Esophagus muscularis mucosa (tissue), 4 donors: ENCODE results near the gene ZNF441. TPM values are rescaled to one million over a fixed set of nuclear protein-coding genes. Genes with fewer than 3 reads are reported as not detected.

ENCODE experiments used
- DNase-seq: peaks from one replicate; pipeline ENCODE4 v3.0.0-alpha.2; 2017; ENCODE audit errors: extremely low spot score
- H3K27ac ChIP-seq, 4 donors: fragments of 200-600 bp; sonication (generic); replicated peaks in 1 of 4; 1 replicate in 3 of 4; 2 replicates in 1 of 4; pipeline ENCODE4 v1.5.1; 2016 to 2019; ENCODE audit warnings: mild to moderate bottlenecking in 1 of 4
- H3K27me3 ChIP-seq, 4 donors: fragments of 200-600 bp; sonication (generic); one replicate each; pipeline versions ENCODE4 v1.5.1 to v1.6.0; 2016 to 2019
- H3K36me3 ChIP-seq, 4 donors: fragments of 200-600 bp; sonication (generic); one replicate each; pipeline ENCODE4 v1.5.1; 2016 to 2019
- H3K4me1 ChIP-seq, 4 donors: fragments of 200-600 bp; sonication (generic); one replicate each; pipeline ENCODE4 v1.5.1; 2016 to 2019
- H3K4me3 ChIP-seq, 4 donors: fragments of 200-600 bp; sonication (generic); 1 replicate in 2 of 4; 2 replicates in 2 of 4; pipeline ENCODE4 v1.5.1; 2016 to 2019; ENCODE audit warnings: mild to moderate bottlenecking in 4 of 4, moderate library complexity in 1 of 4
- H3K9me3 ChIP-seq, 4 donors: fragments of 200-600 bp; sonication (generic); 1 replicate in 3 of 4; 2 replicates in 1 of 4; pipeline ENCODE4 v1.5.1; 2016 to 2019
- EP300 ChIP-seq: sonication (generic); formaldehyde crosslinking; IDR thresholded peaks from one replicate; pipeline ENCODE4 v1.6.1; 2017; ENCODE audit warnings: antibody characterized with exemption
- POLR2A ChIP-seq: fragments of 450-650 bp; IDR thresholded peaks from one replicate; pipeline ENCODE4 v1.6.1; 2017; ENCODE audit warnings: antibody characterized with exemption, moderate library complexity, mild to moderate bottlenecking, low read depth
- POLR2AphosphoS5 ChIP-seq, 2 donors: sonication (generic); formaldehyde crosslinking; IDR thresholded peaks; one replicate each; pipeline ENCODE4 v1.6.1; 2017; ENCODE audit warnings: antibody characterized with exemption in 2 of 2
- WGBS: methylation state at CpG from one replicate; pipeline ENCODE4 v1.1.5; 2018; 5-methylcytosine and 5-hydroxymethylcytosine counted together
- intact Hi-C: fragments of 100-400 bp; cut with DNase I; formaldehyde crosslinking; loops from one replicate; pipeline ENCODE4 v1.15.1; 2023
- total RNA-seq, 4 donors: library from RNA; depleted of rRNA; stranded (reverse); fragments of >200 nt; gene quantifications; one replicate each; pipeline versions ENCODE4 v1.1.0 to v1.2.1, GENCODE V29; 2016
- TF ChIP-seq, protein P1 (sequence below), 3 experiments: fragments of 200-600 bp in 2 of 3; fragments of 450-650 bp in 1 of 3; sonication (generic) in 2 of 3; IDR thresholded peaks; one replicate each; pipeline ENCODE4 v1.5.1; 2017 to 2019; ENCODE audit warnings: antibody characterized with exemption in 3 of 3, mild to moderate bottlenecking in 2 of 3, moderate library complexity in 1 of 3

The ZNF441 gene
- total RNA-seq, 4 donors from 2014 or later: 5.6 to 7.9 (median 6.5) TPM

DNA sequence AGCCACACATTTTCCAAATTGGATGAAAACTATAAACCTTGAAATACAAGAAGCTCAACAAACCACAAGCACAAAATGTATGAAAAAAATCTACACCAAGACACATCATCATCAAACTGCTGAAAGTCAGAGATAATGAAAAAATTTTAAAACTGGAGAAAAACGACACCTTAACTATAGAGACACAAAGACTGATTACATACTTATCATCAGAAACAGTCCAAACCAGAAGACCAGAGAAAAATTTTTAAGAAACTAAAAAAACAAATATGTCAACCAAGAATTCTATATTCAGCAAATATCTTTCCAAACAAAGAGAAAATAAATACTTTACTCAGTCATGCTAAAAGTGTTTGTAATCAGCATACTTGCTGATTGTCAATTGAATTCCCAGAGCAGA is 19.5 kb upstream of the ZNF441 start:
- no peak for DNase-seq
- Histone ChIP-seq H3K36me3 (no peaks in the 10 kb centered on the region), H3K27me3 (no peaks in the 10 kb centered on the region), H3K27ac (no peak overlapping the region), H3K4me3 (no peak overlapping the region), H3K4me1 (no peaks in the 10 kb centered on the region), H3K9me3 (peaks cover 0 to 26% (median 15%) of the 10 kb centered on the region in 4 donors)
- intact Hi-C loops: no loop called here
- 81% methylated on average over 1 of the region's 1 CpG for WGBS
- TF ChIP-seq EP300 (no peak), POLR2A (no peak), POLR2AphosphoS5 (IDR thresholded peaks at IDR 0.05) (no peak)
- TF ChIP-seq, protein P1, sequence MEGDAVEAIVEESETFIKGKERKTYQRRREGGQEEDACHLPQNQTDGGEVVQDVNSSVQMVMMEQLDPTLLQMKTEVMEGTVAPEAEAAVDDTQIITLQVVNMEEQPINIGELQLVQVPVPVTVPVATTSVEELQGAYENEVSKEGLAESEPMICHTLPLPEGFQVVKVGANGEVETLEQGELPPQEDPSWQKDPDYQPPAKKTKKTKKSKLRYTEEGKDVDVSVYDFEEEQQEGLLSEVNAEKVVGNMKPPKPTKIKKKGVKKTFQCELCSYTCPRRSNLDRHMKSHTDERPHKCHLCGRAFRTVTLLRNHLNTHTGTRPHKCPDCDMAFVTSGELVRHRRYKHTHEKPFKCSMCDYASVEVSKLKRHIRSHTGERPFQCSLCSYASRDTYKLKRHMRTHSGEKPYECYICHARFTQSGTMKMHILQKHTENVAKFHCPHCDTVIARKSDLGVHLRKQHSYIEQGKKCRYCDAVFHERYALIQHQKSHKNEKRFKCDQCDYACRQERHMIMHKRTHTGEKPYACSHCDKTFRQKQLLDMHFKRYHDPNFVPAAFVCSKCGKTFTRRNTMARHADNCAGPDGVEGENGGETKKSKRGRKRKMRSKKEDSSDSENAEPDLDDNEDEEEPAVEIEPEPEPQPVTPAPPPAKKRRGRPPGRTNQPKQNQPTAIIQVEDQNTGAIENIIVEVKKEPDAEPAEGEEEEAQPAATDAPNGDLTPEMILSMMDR (IDR thresholded peaks at IDR 0.05): no peak

DNA sequence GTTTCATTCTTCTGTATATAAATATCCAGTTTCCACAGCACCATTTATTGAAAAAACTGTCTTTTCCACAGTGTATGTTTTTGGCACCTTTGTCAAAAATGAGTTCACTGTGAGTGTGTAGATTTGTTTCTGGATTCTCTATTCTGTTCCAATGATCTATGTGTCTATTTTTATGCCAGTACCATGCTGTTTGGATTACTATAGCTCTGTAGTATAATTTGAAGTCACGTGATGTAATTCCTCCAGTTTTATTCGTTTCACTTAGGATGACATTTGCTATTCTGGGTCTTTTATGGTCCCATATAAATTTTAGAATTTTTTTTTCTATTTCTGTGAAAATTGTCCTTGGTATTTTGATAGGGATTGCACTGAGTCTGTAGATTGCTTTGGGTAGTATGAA is 17.0 kb upstream of the ZNF441 start:
- Histone ChIP-seq H3K27ac (no peak overlapping the region), H3K4me3 (no peak overlapping the region), H3K27me3 (peaks cover 0 to 3% (median 0%) of the 10 kb centered on the region in 4 donors), H3K36me3 (no peaks in the 10 kb centered on the region), H3K4me1 (no peaks in the 10 kb centered on the region), H3K9me3 (peaks cover 0 to 26% (median 15%) of the 10 kb centered on the region in 4 donors)
- TF ChIP-seq, protein P1 (IDR thresholded peaks at IDR 0.05): no peak
- no peak for DNase-seq
- intact Hi-C loops: no loop called here
- 51% methylated on average over 2 of the region's 2 CpGs for WGBS

DNA sequence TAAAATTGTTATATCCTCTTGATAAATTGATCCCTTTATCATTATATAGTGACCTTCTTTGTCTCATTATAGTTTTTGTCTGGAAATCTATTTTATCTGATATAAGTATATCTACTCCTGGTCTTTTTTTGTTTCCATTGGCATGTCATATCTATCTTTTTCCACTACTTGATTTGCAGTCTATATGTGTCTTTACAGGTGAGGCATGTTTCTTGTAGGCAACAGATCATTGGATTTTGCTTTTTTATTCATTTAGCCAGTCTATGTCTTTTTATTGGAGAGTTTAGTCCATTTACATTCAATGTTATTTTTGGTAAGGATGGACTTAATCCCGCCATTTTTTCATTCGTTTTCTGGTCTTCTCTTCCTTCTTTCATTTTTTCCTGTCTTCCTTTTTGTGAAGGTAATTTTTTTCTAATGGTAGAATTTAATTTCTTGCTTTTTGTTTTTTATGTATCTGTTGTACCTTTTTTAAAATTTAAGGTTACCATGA is 14.5 kb upstream of the ZNF441 start:
- peaks cover 0 to 29% (median 17%) of the 10 kb centered on the region in 4 donors for H3K9me3 ChIP-seq
- TF ChIP-seq EP300 (no peak), POLR2A (no peak), POLR2AphosphoS5 (IDR thresholded peaks at IDR 0.05) (no peak)
- TF ChIP-seq, protein P1 (IDR thresholded peaks at IDR 0.05): no peak
- H3K36me3 ChIP-seq: no peaks in the 10 kb centered on the region
- H3K27me3 ChIP-seq: peaks cover 0 to 5% (median 0%) of the 10 kb centered on the region in 4 donors
- 84% methylated on average over 2 of the region's 2 CpGs for WGBS
- H3K4me1 ChIP-seq: no peaks in the 10 kb centered on the region
- no peak overlapping the region for H3K27ac ChIP-seq
- DNase-seq: no peak
- intact Hi-C loops: no loop called here
- H3K4me3 ChIP-seq: no peak overlapping the region

DNA sequence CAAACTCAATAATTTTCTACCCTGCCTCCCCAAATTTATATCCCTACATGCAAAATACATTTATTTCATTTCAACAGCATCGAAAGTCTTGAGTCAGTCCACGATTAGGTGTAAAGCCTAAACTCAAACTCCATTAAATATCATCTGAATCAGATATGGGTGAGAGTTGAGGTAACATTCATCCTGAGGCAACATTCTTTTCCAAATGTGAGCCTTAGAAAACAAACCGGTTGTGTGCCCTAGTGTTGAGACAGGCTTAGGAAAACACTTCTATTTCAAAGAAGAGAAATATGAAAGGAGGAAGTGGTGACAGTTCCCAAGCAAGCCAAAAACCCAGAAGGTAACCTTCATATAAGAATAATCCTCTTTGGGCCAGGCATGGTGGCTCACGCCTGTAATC is 12.1 kb upstream of the ZNF441 start:
- Histone ChIP-seq H3K27ac (no peak overlapping the region), H3K9me3 (peaks cover 0 to 13% (median 10%) of the 10 kb centered on the region in 4 donors), H3K4me1 (no peaks in the 10 kb centered on the region), H3K27me3 (peaks cover 0 to 5% (median 0%) of the 10 kb centered on the region in 4 donors), H3K36me3 (no peaks in the 10 kb centered on the region), H3K4me3 (no peak overlapping the region)
- intact Hi-C loops: no loop called here
- no peak for TF ChIP-seq EP300
- WGBS: 85% methylated on average over 4 of the region's 4 CpGs
- DNase-seq: no peak

DNA sequence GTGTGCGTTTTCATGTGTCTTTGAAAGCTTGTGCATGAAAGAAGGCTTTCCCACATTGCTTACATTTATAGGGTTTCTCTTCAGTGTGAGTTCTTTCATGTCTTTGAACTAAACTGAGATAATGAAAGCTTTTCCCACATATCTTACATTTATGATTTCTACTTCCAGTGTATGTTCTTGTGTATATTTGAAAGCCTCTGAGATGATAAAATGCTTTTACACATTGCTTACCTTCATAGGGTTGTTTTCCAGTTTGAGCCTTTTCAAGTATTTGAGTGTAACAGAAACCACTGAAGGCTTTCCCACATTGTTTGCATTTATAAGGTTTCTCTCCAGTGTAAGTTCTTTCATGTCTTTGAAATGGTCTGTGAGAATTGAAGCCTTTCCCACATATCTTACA is 9.8 kb upstream of the ZNF441 start:
- H3K27me3 ChIP-seq: peaks cover 0 to 5% (median 0%) of the 10 kb centered on the region in 4 donors
- H3K36me3 ChIP-seq: no peaks in the 10 kb centered on the region
- 77% methylated on average over 1 of the region's 1 CpG for WGBS
- no peak overlapping the region for H3K27ac ChIP-seq
- H3K9me3 ChIP-seq: peaks cover 0 to 11% (median 8%) of the 10 kb centered on the region in 4 donors
- intact Hi-C loops: no loop called here
- H3K4me1 ChIP-seq: no peaks in the 10 kb centered on the region
- no peak for DNase-seq
- TF ChIP-seq, protein P1 (IDR thresholded peaks at IDR 0.05): no peak
- no peak for TF ChIP-seq EP300
- no peak for TF ChIP-seq POLR2AphosphoS5 (IDR thresholded peaks at IDR 0.05)
- no peak overlapping the region for H3K4me3 ChIP-seq
